WERI-Rb-1 (cell line): Measurements from ENCODE around the gene LRFN3.

Experiments used
- DNase-seq: peaks from one replicate; pipeline ENCODE4 v3.0.0-alpha.2; 2020
- H3K27ac ChIP-seq: fragments of 250-450 bp; sonication (Bioruptor Pico); 2 replicates; pipeline ENCODE4 v1.5.1; 2020; ENCODE audit warnings: mild to moderate bottlenecking, moderate library complexity
- H3K27me3 ChIP-seq: fragments of 250-450 bp; sonication (Bioruptor Pico); 2 replicates; pipeline ENCODE4 v1.5.1; 2021; ENCODE audit warnings: mild to moderate bottlenecking, low read depth, moderate library complexity; ENCODE audit not compliant: insufficient read depth, severe bottlenecking
- H3K36me3 ChIP-seq: fragments of 250-450 bp; sonication (Bioruptor Pico); 2 replicates; pipeline ENCODE4 v1.5.1; 2020; ENCODE audit warnings: mild to moderate bottlenecking, moderate library complexity
- H3K4me3 ChIP-seq: 2 replicates; pipeline ENCODE4 v1.5.1; 2011; ENCODE audit warnings: low read depth, mild to moderate bottlenecking, control low read depth, low read length
- H3K9me3 ChIP-seq: fragments of 250-450 bp; sonication (Bioruptor Pico); 2 replicates; pipeline ENCODE4 v1.5.1; 2021; ENCODE audit warnings: mild to moderate bottlenecking, moderate library complexity; ENCODE audit not compliant: severe bottlenecking
- TF ChIP-seq, protein P1 (sequence below): IDR thresholded peaks from 2 replicates; pipeline ENCODE4 v1.5.1; 2011; ENCODE audit warnings: low read depth, mild to moderate bottlenecking, control low read depth, inconsistent platforms, low read length

Gene LRFN3

DNA sequence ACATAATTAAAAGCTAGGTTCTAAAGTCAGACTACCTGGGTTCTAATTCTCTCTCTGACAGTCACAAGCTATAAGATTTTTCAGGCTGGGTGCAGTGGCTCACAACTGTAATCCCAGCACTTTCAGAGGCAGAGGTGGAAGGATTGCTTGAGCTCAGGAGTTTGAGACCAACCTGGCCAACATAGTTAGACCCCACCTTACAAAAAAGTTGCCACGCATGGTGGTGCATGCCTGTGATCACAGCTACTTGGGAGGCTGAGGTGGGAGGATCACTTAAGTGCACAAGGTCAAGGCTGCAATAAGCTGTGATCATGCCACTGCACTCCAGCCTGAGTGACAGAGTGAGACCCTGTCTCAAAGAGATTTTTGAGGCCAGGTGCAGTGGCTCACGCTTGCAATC is 41.8 kb upstream of the LRFN3 start:
- TF ChIP-seq, protein P1, sequence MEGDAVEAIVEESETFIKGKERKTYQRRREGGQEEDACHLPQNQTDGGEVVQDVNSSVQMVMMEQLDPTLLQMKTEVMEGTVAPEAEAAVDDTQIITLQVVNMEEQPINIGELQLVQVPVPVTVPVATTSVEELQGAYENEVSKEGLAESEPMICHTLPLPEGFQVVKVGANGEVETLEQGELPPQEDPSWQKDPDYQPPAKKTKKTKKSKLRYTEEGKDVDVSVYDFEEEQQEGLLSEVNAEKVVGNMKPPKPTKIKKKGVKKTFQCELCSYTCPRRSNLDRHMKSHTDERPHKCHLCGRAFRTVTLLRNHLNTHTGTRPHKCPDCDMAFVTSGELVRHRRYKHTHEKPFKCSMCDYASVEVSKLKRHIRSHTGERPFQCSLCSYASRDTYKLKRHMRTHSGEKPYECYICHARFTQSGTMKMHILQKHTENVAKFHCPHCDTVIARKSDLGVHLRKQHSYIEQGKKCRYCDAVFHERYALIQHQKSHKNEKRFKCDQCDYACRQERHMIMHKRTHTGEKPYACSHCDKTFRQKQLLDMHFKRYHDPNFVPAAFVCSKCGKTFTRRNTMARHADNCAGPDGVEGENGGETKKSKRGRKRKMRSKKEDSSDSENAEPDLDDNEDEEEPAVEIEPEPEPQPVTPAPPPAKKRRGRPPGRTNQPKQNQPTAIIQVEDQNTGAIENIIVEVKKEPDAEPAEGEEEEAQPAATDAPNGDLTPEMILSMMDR: no peak
- Histone ChIP-seq H3K9me3 (no peaks in the 10 kb centered on the region), H3K4me3 (no peak overlapping the region), H3K27ac (no peak overlapping the region), H3K36me3 (peaks cover 69% of the 10 kb centered on the region), H3K27me3 (no peaks in the 10 kb centered on the region)
- no peak for DNase-seq

DNA sequence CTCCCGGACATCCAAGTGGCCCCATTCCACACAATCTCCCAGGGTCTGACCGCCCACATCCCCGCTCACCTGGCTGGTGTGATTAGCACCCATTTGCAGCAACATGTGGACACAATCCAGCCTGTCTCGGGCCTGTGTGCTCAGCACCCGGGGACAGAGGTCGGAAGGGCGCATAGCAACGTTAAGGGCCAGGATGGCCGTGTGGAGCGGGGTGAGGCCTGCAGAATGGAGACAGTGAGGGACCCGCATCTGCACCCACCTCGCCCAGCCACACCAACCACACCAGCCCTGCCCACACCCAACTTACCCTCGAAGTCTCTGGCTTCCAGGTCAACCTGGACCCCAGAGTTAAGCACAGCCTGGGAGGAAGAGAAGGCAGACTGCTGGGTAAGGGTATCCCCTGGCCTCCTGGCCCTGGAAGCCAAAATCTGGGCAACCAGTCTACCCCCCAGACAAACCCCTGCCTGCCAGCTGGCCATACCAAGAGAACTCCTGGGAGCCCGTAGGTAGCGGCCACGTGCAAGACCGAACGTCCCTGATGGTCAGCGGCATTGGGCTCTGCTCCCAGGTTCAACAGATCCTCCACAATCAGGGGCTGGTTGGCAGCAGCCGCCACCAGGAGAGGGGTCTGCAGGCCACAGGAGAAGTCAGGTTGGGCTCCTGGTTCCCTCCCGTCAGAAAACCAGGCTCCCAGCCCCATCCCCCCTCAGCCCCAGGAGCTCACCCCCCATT is 40.1 kb upstream of the LRFN3 start:
- Histone ChIP-seq H3K27me3 (no peaks in the 10 kb centered on the region), H3K27ac (no peak overlapping the region), H3K36me3 (peaks cover 55% of the 10 kb centered on the region), H3K4me3 (no peak overlapping the region), H3K9me3 (no peaks in the 10 kb centered on the region)
- TF ChIP-seq, protein P1: no peak
- DNase-seq: no peak

DNA sequence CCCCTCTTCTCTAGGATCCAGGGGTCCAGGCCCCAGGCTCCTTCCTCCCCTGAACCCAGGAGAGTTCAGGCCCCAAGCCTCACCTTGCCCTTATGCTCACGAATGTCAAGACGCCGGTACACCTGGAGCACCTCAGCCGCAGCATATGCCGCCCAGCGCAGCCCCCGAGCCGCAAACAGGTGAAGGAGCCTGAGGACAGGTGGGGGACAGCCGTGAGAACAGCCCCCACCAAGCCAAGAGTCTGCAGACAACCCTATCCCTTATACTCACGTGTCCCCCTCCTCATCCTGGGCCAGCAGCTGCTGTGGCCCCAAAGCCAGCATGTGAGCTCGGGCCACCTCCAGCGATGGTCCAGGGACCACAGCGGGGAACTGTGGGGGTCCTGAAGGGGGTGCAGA is 39.5 kb upstream of the LRFN3 start:
- H3K27ac ChIP-seq: no peak overlapping the region
- peaks cover 53% of the 10 kb centered on the region for H3K36me3 ChIP-seq
- TF ChIP-seq, protein P1: no peak

DNA sequence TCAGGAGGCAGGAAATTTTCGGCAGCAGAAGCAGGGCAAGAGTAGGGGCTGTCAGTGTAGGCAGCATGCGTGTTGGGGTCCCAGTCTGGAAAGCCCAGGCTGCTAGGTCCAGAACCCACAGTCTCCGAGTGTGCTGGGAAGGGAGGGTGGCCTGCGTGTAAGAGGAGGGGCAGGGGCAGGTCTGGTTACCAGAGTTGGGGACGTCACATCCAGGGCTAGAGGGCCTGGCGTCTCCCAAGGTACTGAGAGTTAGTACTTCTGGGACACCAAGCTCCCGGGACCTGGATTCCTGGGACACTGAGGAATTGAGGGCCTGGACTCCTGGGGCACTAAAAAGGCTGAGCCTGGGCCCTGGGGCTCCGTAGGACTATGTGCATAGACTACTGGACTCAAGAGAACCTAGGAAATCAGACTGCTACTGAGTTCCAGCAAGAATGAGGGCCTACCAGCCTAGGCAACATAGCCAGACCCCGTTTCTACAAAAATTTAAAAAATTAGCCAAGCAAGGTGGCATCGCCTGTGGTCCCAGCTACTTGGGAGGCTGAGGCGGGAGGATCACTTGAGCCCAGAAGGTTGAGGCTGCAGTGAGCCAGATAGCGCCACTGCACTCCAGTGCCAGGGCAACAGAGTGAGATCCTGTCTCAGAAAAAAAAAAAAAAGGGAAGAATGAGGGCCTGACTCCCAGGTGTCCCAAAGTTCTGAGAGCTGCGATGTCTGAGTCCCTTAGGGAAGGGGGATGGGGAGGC is 38.3 kb upstream of the LRFN3 start:
- no peaks in the 10 kb centered on the region for H3K27me3 ChIP-seq
- peaks cover 44% of the 10 kb centered on the region for H3K36me3 ChIP-seq
- no peak for DNase-seq
- H3K27ac ChIP-seq: no peak overlapping the region
- TF ChIP-seq, protein P1: no peak
- no peak overlapping the region; the same call in 1 of the 2 replicates for H3K4me3 ChIP-seq
- H3K9me3 ChIP-seq: no peaks in the 10 kb centered on the region

More for the DNA sequence above, 39.5 kb upstream of the LRFN3 start:
- Histone ChIP-seq H3K27me3 (no peaks in the 10 kb centered on the region), H3K9me3 (no peaks in the 10 kb centered on the region), H3K4me3 (no peak overlapping the region)
- DNase-seq: no peak

DNA sequence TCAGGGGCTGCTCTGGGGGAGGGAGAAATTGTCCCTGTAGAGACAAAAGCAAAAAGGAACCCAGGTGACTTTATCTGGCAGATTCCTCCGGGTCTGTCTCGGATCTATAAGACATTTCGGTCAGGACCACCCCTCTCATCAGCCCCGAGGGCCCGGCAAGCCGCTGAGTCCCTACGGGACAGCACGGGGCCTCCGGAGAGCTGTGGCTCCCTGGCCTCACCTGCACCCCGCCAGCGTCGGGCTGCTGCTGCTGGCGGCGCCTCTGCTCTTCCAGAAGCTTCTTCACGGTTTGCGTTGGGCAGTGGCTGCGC is 37.7 kb upstream of the LRFN3 start:
- H3K9me3 ChIP-seq: no peaks in the 10 kb centered on the region
- H3K4me3 ChIP-seq: peak overlapping the region; percentile 82
- peak overlapping the region; percentile 81 for H3K27ac ChIP-seq
- no peaks in the 10 kb centered on the region for H3K27me3 ChIP-seq
- no peak for DNase-seq
- TF ChIP-seq, protein P1: no peak
- H3K36me3 ChIP-seq: peaks cover 40% of the 10 kb centered on the region
